Psoas muscle (tissue), 8 donors: Measurements from ENCODE around the gene APLNR. TPM values are rescaled to one million over a fixed set of nuclear protein-coding genes. Genes with fewer than 3 reads are reported as not detected.
"Not testable (repeated sequence)": the region's sequence is repeated elsewhere in the genome, so short reads cannot be mapped to it uniquely, and the experiment has no call there.

Experiments used
- ATAC-seq, 4 donors: fragments of 200-7000 bp; cut with Tn5 transposase; one replicate each; pipeline ENCODE4 v1.9.1; 2020; ENCODE audit warnings: moderate library complexity in 3 of 4, mild to moderate bottlenecking in 2 of 4
- DNase-seq, 2 donors: peaks; one replicate each; pipeline ENCODE4 v3.0.0-alpha.2; 2020
- H3K27ac ChIP-seq: fragments of 200-600 bp; one replicate; pipeline ENCODE4 v1.8.0; 2022
- H3K27me3 ChIP-seq, 3 donors: fragments of 200-600 bp in 1 of 3; one replicate each; pipeline versions ENCODE4 v1.6.1 to v1.8.0; 2013 to 2022; ENCODE audit warnings: low read length in 2 of 3, mild to moderate bottlenecking in 2 of 3, moderate library complexity in 1 of 3; ENCODE audit not compliant: insufficient read depth in 3 of 3
- H3K36me3 ChIP-seq, 2 donors: fragments of 200-600 bp in 1 of 2; one replicate each; pipeline versions ENCODE4 v1.6.1 to v1.8.0; 2013 to 2022; ENCODE audit warnings: low read depth in 1 of 2, mild to moderate bottlenecking in 1 of 2, moderate library complexity in 1 of 2; ENCODE audit not compliant: insufficient read depth in 1 of 2
- H3K4me1 ChIP-seq: fragments of 200-600 bp; one replicate; pipeline ENCODE4 v1.8.0; 2022
- H3K4me3 ChIP-seq: fragments of 200-600 bp; one replicate; pipeline ENCODE4 v1.8.0; 2022; ENCODE audit warnings: mild to moderate bottlenecking
- H3K9me3 ChIP-seq: fragments of 200-600 bp; one replicate; pipeline ENCODE4 v1.8.0; 2022
- CTCF ChIP-seq: fragments of 200-600 bp; IDR thresholded peaks from one replicate; pipeline ENCODE4 v1.8.0; 2022; ENCODE audit warnings: antibody characterized with exemption
- WGBS, 3 donors: extraction: QIAGEN DNeasy Blood & Tissue Kit; methylation state at CpG; one replicate each; pipeline versions ENCODE4 v1.1.6 to v1.1.7; 2013; 5-methylcytosine and 5-hydroxymethylcytosine counted together
- intact Hi-C, 2 donors: fragments of 100-400 bp; cut with DNase I; formaldehyde crosslinking; loops; one replicate each; pipeline versions ENCODE4 v1.11.0 to v1.14.2; 2022
- long read RNA-seq, 2 donors: library from polyadenylated mRNA; unstranded; transcript quantifications; one replicate each; pipeline ENCODE4 v2.0.0, GENCODE V29; 2021
- polyA plus RNA-seq, 3 donors: library from polyadenylated mRNA; stranded (reverse); fragments of 200-250 nt; gene quantifications; one replicate each; pipeline ENCODE4 v1.2.3, GENCODE V29; 2013
- total RNA-seq, 4 donors: library from RNA; stranded (reverse); fragmentation: NEBNext Ultra II Directional in 2 of 4; extraction: Animal tissue kit (Norgen Biotek cat#: 25700) in 2 of 4; gene quantifications; one replicate each; pipeline versions ENCODE4 v1.2.1 to v1.2.4, GENCODE V29; 2021 to 2023
- donor health status: healthy with polysubstance abuse.
- donor health status: DM: no; HTN: no; CAD: no; lungs with moderate emphysema.
- donor health status: Bipolar disorder and iron deficiency.
- donor health status: healthy.
- donor health status: DM: yes; HTN: yes; CAD: no.
- donor health status: DM: no; HTN: no; CAD: no.
- donor health status: DM: no; HTN: no; CAD: no.
- donor health status: DM: yes; HTN: yes; CAD: no.

The APLNR gene
- total RNA-seq, result 10 to 100 TPM in 1 of 4 donors, 1 to 10 TPM in 3; 3.5 to 17.0 (median 4.4) TPM
- polyA plus RNA-seq, result 1 to 10 TPM in 2 of 3 donors, under 1 TPM in 1; 0.75 to 3.3 (median 2.6) TPM
- long read RNA-seq, donor 1, transcript APLNR-202 (1 exons, 3,609 nt), result major isoform, 13 of 13 reads
- long read RNA-seq, donor 1, partial matches to known transcripts, result 0 of 13 reads
- long read RNA-seq, donor 1, other reads (novel, unspliced or antisense), result 0 of 13 reads
- long read RNA-seq, donor 2, transcript APLNR-202 (1 exons, 3,609 nt), result major isoform, 7 of 7 reads
- long read RNA-seq, donor 2, partial matches to known transcripts, result 0 of 7 reads
- long read RNA-seq, donor 2, other reads (novel, unspliced or antisense), result 0 of 7 reads

DNA sequence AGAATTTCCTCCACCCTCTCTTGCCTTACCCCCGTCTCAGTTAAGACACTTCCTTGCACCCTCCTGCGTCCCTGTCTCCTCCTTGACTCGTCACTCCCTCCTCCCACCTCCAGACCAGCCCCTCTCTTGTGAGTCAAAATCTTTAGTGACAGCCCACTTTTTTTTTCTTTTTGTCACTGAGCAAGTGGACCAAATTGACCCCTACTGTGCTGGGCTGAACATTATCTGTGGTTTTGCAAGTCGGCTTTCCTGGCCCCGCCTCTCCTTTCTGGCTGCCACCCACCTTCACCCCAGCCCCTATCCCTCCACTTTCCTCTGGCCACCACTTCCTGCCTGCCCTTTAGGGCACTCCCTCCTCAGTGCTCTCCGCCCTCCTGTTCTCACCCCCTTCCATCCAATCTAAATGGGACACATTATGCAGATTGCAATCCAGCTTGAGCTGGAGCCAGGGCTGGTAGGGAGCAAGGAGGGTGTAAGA lies at the start of gene APLNR:
Gene APLNR (minus strand): TSS at position 47 of the 478 bp plus-strand sequence. CDS start 246 bp downstream, outside the sequence.
- Histone ChIP-seq H3K4me1 (no peaks in the 10 kb centered on the region), H3K36me3 (no peaks in the 10 kb centered on the region), H3K4me3 (peak within 1 kb of the TSS; percentile 60), H3K27ac (peak within 1 kb of the TSS; percentile 30), H3K27me3 (peaks cover 0 to 17% (median 0%) of the 10 kb centered on the region in 3 donors), H3K9me3 (no peaks in the 10 kb centered on the region)
- DNase-seq (no peak), ATAC-seq (peak in 1 of 4 donors; percentile 41)
- no peak for TF ChIP-seq CTCF
- intact Hi-C loops, result loop anchor here in 1 of 2 donors (5.0 kb wide), 1 partner anchor 35 kb away; no protein-coding TSS in a partner anchor
- WGBS, 3 donors, result 32 to 44% (median 35%) methylated on average over 6 of the region's 6 CpGs

GRCh38 chr11:57283231-57283990 lies 46.4 kb upstream of the APLNR start:
- no peak for ATAC-seq
- DNase-seq, result no peak
- intact Hi-C loops, result no loop called here

GRCh38 chr11:57281546-57281945 lies 44.5 kb upstream of the APLNR start:
- not testable (repeated sequence) for ATAC-seq, H3K27ac ChIP-seq

More at GRCh38 chr11:57283231-57283990, 46.4 kb upstream of the APLNR start:
- Histone ChIP-seq H3K36me3 (no peaks in the 10 kb centered on the region), H3K4me1 (peaks cover 3% of the 10 kb centered on the region), H3K27me3 (no peaks in the 10 kb centered on the region), H3K4me3 (no peak overlapping the region), H3K27ac (no peak overlapping the region), H3K9me3 (no peaks in the 10 kb centered on the region)
- WGBS, 3 donors, result 78 to 90% (median 86%) methylated on average over 2 of the region's 2 CpGs
- TF ChIP-seq CTCF, result no peak

DNA sequence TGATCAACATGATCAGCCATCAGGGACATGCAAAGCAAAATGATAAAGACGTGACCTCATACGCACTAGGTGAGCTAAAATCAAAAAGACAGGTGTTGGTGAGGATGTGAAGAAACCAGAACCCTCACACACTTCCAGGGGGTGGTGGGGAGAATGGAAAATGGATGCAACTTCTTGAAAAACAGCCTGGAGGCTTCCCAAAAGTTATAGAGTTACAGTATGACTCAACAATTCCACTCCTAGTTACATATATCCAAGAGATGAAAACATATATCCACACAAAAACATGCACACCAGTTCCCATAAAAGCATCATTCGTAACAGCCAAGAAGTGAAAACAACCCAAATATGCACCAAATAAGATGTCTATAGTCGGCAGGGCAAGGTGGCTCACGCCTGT lies 42.1 kb upstream of the APLNR start:
- DNase-seq, result no peak
- Histone ChIP-seq H3K36me3 (no peaks in the 10 kb centered on the region), H3K9me3 (no peaks in the 10 kb centered on the region), H3K27me3 (no peaks in the 10 kb centered on the region), H3K27ac (no peak overlapping the region), H3K4me3 (no peak overlapping the region), H3K4me1 (peaks cover 15% of the 10 kb centered on the region)
- ATAC-seq, result no peak
- no peak for TF ChIP-seq CTCF
- intact Hi-C loops, result no loop called here
- 90 to 93% (median 90%) methylated on average over 5 of the region's 5 CpGs for WGBS, 3 donors

More at GRCh38 chr11:57281546-57281945, 44.5 kb upstream of the APLNR start:
- intact Hi-C loops, H3K9me3 ChIP-seq, H3K27me3 ChIP-seq, H3K4me3 ChIP-seq, H3K36me3 ChIP-seq, DNase-seq: not testable (repeated sequence)
- 85 to 95% (median 88%) methylated on average over 6 of the region's 6 CpGs for WGBS, 3 donors
- peaks cover 15% of the 10 kb centered on the region for H3K4me1 ChIP-seq

GRCh38 chr11:57278721-57279095 lies 41.7 kb upstream of the APLNR start:
- WGBS, 3 donors, result 85 to 93% (median 88%) methylated on average over 7 of the region's 7 CpGs
- Histone ChIP-seq H3K4me3 (no peak overlapping the region), H3K9me3 (no peaks in the 10 kb centered on the region), H3K27me3 (no peaks in the 10 kb centered on the region), H3K36me3 (no peaks in the 10 kb centered on the region), H3K4me1 (peaks cover 15% of the 10 kb centered on the region), H3K27ac (peak overlapping the region; percentile 73)
- intact Hi-C loops, result no loop called here
- ATAC-seq, result no peak
- DNase-seq, result no peak
- no peak for TF ChIP-seq CTCF
